GM19463 (cell line): ENCODE measurements around the gene GAPT.

Experiments used
- ATAC-seq: cut with Tn5 transposase; IDR thresholded peaks from one replicate; pipeline ENCODE4 v1.9.1; 2021; ENCODE audit warnings: mild to moderate bottlenecking, moderate library complexity; ENCODE audit not compliant: unreplicated experiment

Gene GAPT

GRCh38 chr5:58491216-58491892 is at the start of gene GAPT:
Gene GAPT (plus strand): TSS chr5:58491435. CDS start chr5:58494537, 3,102 bp downstream.
- peak; percentile 73 for ATAC-seq

- ATAC-seq, result no peak
These were observed 46.4 kb upstream of the GAPT start for GRCh38 chr5:58444805-58445204.

GRCh38 chr5:58446024-58446423 is 45.2 kb upstream of the GAPT start:
- ATAC-seq, result no peak

GRCh38 chr5:58447226-58447625 is 44.0 kb upstream of the GAPT start:
- no peak for ATAC-seq

- no peak for ATAC-seq
These were observed 41.2 kb upstream of the GAPT start for GRCh38 chr5:58450018-58450417.

- ATAC-seq, result no peak
These were observed 40.2 kb upstream of the GAPT start for GRCh38 chr5:58450811-58451629.

- no peak for ATAC-seq
These were observed 39.3 kb upstream of the GAPT start for GRCh38 chr5:58451732-58452565.

- ATAC-seq, result no peak
These were observed 38.5 kb upstream of the GAPT start for GRCh38 chr5:58452566-58453258.

- ATAC-seq, result no peak
These were observed 37.9 kb upstream of the GAPT start for GRCh38 chr5:58453306-58453705.

- ATAC-seq, result no peak
These were observed 37.2 kb upstream of the GAPT start for GRCh38 chr5:58454025-58454424.

- ATAC-seq, result no peak
These were observed 36.2 kb upstream of the GAPT start for GRCh38 chr5:58455066-58455465.

- no peak for ATAC-seq
These were observed 35.8 kb upstream of the GAPT start for GRCh38 chr5:58455480-58455879.

GRCh38 chr5:58456026-58456425 is 35.2 kb upstream of the GAPT start:
- ATAC-seq, result no peak

GRCh38 chr5:58456486-58456885 is 34.7 kb upstream of the GAPT start:
- ATAC-seq, result no peak

GRCh38 chr5:58457050-58457449 is 34.2 kb upstream of the GAPT start:
- ATAC-seq, result no peak

GRCh38 chr5:58458141-58458742 is 33.0 kb upstream of the GAPT start:
- ATAC-seq, result no peak

GRCh38 chr5:58458743-58459145 is 32.5 kb upstream of the GAPT start:
- ATAC-seq, result no peak

GRCh38 chr5:58459146-58460001 is 31.9 kb upstream of the GAPT start:
- ATAC-seq, result no peak

- ATAC-seq, result peak; percentile 67
These were observed 31.1 kb upstream of the GAPT start, which contains the start of gene PLK2 for GRCh38 chr5:58460002-58460731. Gene PLK2 (minus strand): TSS chr5:58460086. CDS start chr5:58459959, 127 bp downstream.
